ENCODE measurements around the gene SLC22A3.

- TF ChIP-seq, protein P1, sequence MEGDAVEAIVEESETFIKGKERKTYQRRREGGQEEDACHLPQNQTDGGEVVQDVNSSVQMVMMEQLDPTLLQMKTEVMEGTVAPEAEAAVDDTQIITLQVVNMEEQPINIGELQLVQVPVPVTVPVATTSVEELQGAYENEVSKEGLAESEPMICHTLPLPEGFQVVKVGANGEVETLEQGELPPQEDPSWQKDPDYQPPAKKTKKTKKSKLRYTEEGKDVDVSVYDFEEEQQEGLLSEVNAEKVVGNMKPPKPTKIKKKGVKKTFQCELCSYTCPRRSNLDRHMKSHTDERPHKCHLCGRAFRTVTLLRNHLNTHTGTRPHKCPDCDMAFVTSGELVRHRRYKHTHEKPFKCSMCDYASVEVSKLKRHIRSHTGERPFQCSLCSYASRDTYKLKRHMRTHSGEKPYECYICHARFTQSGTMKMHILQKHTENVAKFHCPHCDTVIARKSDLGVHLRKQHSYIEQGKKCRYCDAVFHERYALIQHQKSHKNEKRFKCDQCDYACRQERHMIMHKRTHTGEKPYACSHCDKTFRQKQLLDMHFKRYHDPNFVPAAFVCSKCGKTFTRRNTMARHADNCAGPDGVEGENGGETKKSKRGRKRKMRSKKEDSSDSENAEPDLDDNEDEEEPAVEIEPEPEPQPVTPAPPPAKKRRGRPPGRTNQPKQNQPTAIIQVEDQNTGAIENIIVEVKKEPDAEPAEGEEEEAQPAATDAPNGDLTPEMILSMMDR (IDR thresholded peaks at IDR 0.05): no peak
- TF ChIP-seq MXI1 (IDR thresholded peaks at IDR 0.05; ENCODE audit: low read depth, low read length): no peak
- TF ChIP-seq, protein P2, sequence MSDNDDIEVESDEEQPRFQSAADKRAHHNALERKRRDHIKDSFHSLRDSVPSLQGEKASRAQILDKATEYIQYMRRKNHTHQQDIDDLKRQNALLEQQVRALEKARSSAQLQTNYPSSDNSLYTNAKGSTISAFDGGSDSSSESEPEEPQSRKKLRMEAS (IDR thresholded peaks at IDR 0.05; ENCODE audit: low read depth): no peak
- TF ChIP-seq SMC3 (IDR thresholded peaks at IDR 0.05; ENCODE audit: low read depth, low read length): no peak
- TF ChIP-seq POLR2AphosphoS5 (IDR thresholded peaks at IDR 0.05; ENCODE audit: low read depth, low read length): no peak
- TF ChIP-seq TAF1 (IDR thresholded peaks at IDR 0.05; ENCODE audit: borderline replicate concordance, low read depth, low read length): no peak
- TF ChIP-seq, protein P3, sequence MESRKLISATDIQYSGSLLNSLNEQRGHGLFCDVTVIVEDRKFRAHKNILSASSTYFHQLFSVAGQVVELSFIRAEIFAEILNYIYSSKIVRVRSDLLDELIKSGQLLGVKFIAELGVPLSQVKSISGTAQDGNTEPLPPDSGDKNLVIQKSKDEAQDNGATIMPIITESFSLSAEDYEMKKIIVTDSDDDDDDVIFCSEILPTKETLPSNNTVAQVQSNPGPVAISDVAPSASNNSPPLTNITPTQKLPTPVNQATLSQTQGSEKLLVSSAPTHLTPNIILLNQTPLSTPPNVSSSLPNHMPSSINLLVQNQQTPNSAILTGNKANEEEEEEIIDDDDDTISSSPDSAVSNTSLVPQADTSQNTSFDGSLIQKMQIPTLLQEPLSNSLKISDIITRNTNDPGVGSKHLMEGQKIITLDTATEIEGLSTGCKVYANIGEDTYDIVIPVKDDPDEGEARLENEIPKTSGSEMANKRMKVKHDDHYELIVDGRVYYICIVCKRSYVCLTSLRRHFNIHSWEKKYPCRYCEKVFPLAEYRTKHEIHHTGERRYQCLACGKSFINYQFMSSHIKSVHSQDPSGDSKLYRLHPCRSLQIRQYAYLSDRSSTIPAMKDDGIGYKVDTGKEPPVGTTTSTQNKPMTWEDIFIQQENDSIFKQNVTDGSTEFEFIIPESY (IDR thresholded peaks at IDR 0.05; ENCODE audit: borderline replicate concordance, low read depth): no peak
- no peak for TF ChIP-seq RAD21 (IDR thresholded peaks at IDR 0.05; ENCODE audit: low read length)
Observed at GRCh38 chr6:160447350-160447749, 99.2 kb downstream of the SLC22A3 start.
